Neural cell (in vitro differentiated cells): ENCODE results near the gene OR51B6.

ENCODE experiments used
- CTCF ChIP-seq: fragments of 450-650 bp; IDR thresholded peaks from 2 replicates; pipeline ENCODE4 v1.5.1; 2014; ENCODE audit warnings: antibody characterized with exemption, mild to moderate bottlenecking, moderate library complexity; ENCODE audit not compliant: poor library complexity, severe bottlenecking
- EP300 ChIP-seq: fragments of 450-650 bp; conservative IDR thresholded peaks from 2 replicates; pipeline ENCODE4 v1.6.1; 2014; ENCODE audit warnings: antibody characterized with exemption, mild to moderate bottlenecking, moderate library complexity; ENCODE audit not compliant: poor library complexity, severe bottlenecking
- EZH2 ChIP-seq: fragments of 200-600, 300-800 bp; shearing (Covaris generic), sonication (generic); IDR thresholded peaks from 2 replicates; pipeline ENCODE4 v1.6.1; 2014; ENCODE audit warnings: antibody characterized with exemption, low read length, borderline replicate concordance, mild to moderate bottlenecking; ENCODE audit not compliant: insufficient read depth, poor library complexity, severe bottlenecking
- MXI1 ChIP-seq: fragments of 450-650 bp; conservative IDR thresholded peaks from 2 replicates; pipeline ENCODE4 v1.6.1; 2014; ENCODE audit warnings: antibody characterized with exemption, mild to moderate bottlenecking; ENCODE audit not compliant: poor library complexity, severe bottlenecking
- POLR2AphosphoS5 ChIP-seq: IDR thresholded peaks from 2 replicates; pipeline ENCODE4 v1.6.1; 2012
- REST ChIP-seq: IDR thresholded peaks from 2 replicates; pipeline ENCODE4 v1.6.1; 2012; ENCODE audit warnings: borderline replicate concordance

- no peak for TF ChIP-seq CTCF
- no peak for TF ChIP-seq REST
- no peak for TF ChIP-seq EP300
- no peak for TF ChIP-seq MXI1
- no peak for TF ChIP-seq POLR2AphosphoS5
- no peak for TF ChIP-seq EZH2
These were observed 47.6 kb downstream of the OR51B6 start for GRCh38 chr11:5398936-5399335.
